SK-N-MC (cell line): ENCODE results near the gene INS.

Experiments used
- EZH2 ChIP-seq: fragments of 200-600 bp; sonication (generic); IDR thresholded peaks from one replicate; pipeline ENCODE4 v1.6.1; 2017; ENCODE audit warnings: antibody characterized with exemption
- POLR2AphosphoS5 ChIP-seq: IDR thresholded peaks from 2 replicates; pipeline ENCODE4 v1.6.1; 2012; ENCODE audit warnings: mild to moderate bottlenecking, low read depth, low read length, borderline replicate concordance

GRCh38 chr11:2189938-2190656 is 29.1 kb upstream of the INS start:
- TF ChIP-seq POLR2AphosphoS5 (no peak), EZH2 (no peak)
